Coronary artery (tissue), 2 donors: ENCODE results near the gene ZSCAN4.

Experiments used
- DNase-seq: peaks from one replicate; pipeline ENCODE4 v3.0.0-alpha.2; 2017; ENCODE audit warnings: low spot score
- H3K27ac ChIP-seq, 2 donors: fragments of 200-600 bp; sonication (generic); one replicate each; pipeline ENCODE4 v1.5.1; 2016 to 2019
- H3K4me3 ChIP-seq: fragments of 200-600 bp; sonication (generic); 2 replicates; pipeline ENCODE4 v1.5.1; 2016; ENCODE audit warnings: mild to moderate bottlenecking, moderate library complexity
- CTCF ChIP-seq: fragments of 200-600 bp; sonication (generic); IDR thresholded peaks from one replicate; pipeline ENCODE4 v1.5.1; 2019; ENCODE audit warnings: antibody characterized with exemption

ZSCAN4 gene

GRCh38 chr19:57668635-57669034 lies at the start of gene ZSCAN4:
Gene ZSCAN4 (plus strand): TSS chr19:57668935. CDS start chr19:57676146, 7,211 bp downstream.
- H3K27ac ChIP-seq, result no peak within 1 kb of the TSS
- TF ChIP-seq CTCF, result no peak
- no peak for DNase-seq
- H3K4me3 ChIP-seq, result no peak within 1 kb of the TSS

- TF ChIP-seq CTCF, result no peak
- Histone ChIP-seq H3K27ac (no peak overlapping the region), H3K4me3 (peak overlapping the region; percentile 93)
- DNase-seq, result no peak
Observed at GRCh38 chr19:57620673-57621348, 47.9 kb upstream of the ZSCAN4 start.

- TF ChIP-seq CTCF, result no peak
- no peak for DNase-seq
- Histone ChIP-seq H3K27ac (no peak overlapping the region), H3K4me3 (no peak overlapping the region)
Observed at GRCh38 chr19:57623091-57623490, 45.6 kb upstream of the ZSCAN4 start.

GRCh38 chr19:57632987-57633831 lies 35.5 kb upstream of the ZSCAN4 start, which contains the start of gene ZNF211:
Gene ZNF211 (plus strand): TSS chr19:57633168. CDS start chr19:57633347, 179 bp downstream.
- no peak for TF ChIP-seq CTCF
- Histone ChIP-seq H3K4me3 (peak within 1 kb of the TSS; percentile 96), H3K27ac (peak within 1 kb of the TSS; percentile 81 to 90)
- peak; percentile 93 for DNase-seq

- H3K4me3 ChIP-seq, result peak overlapping the region; percentile 96
- no peak for TF ChIP-seq CTCF
- no peak overlapping the region for H3K27ac ChIP-seq
- DNase-seq, result no peak
Observed at GRCh38 chr19:57633832-57634131, 35.0 kb upstream of the ZSCAN4 start.

GRCh38 chr19:57637379-57637778 lies 31.4 kb upstream of the ZSCAN4 start:
- TF ChIP-seq CTCF, result no peak
- no peak overlapping the region for H3K27ac ChIP-seq

More at GRCh38 chr19:57637379-57637778, 31.4 kb upstream of the ZSCAN4 start:
- no peak for DNase-seq
- H3K4me3 ChIP-seq, result no peak overlapping the region
